ENCODE measurements around the gene STH. TPM values are rescaled to one million over a fixed set of nuclear protein-coding genes. Genes with fewer than 3 reads are reported as not detected.
"Not testable (repeated sequence)": the region's sequence is repeated elsewhere in the genome, so short reads cannot be mapped to it uniquely, and the experiment has no call there.

Gene STH
- polyA plus RNA-seq, 1 donor (not counting 4 experiments of a cell fraction or from before 2014, with no cell fraction given) = not detected

DNA sequence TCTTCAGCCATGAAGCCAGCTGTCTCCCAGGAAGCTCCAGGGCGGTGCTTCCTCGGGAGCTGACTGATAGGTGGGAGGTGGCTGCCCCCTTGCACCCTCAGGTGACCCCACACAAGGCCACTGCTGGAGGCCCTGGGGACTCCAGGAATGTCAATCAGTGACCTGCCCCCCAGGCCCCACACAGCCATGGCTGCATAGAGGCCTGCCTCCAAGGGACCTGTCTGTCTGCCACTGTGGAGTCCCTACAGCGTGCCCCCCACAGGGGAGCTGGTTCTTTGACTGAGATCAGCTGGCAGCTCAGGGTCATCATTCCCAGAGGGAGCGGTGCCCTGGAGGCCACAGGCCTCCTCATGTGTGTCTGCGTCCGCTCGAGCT, 14.1 kb downstream of the STH start:
- no peak overlapping the region for H2AFZ ChIP-seq (ENCODE audit: control insufficient read depth, low read length)
- TF ChIP-seq, protein P1, sequence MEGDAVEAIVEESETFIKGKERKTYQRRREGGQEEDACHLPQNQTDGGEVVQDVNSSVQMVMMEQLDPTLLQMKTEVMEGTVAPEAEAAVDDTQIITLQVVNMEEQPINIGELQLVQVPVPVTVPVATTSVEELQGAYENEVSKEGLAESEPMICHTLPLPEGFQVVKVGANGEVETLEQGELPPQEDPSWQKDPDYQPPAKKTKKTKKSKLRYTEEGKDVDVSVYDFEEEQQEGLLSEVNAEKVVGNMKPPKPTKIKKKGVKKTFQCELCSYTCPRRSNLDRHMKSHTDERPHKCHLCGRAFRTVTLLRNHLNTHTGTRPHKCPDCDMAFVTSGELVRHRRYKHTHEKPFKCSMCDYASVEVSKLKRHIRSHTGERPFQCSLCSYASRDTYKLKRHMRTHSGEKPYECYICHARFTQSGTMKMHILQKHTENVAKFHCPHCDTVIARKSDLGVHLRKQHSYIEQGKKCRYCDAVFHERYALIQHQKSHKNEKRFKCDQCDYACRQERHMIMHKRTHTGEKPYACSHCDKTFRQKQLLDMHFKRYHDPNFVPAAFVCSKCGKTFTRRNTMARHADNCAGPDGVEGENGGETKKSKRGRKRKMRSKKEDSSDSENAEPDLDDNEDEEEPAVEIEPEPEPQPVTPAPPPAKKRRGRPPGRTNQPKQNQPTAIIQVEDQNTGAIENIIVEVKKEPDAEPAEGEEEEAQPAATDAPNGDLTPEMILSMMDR (optimal IDR thresholded peaks at IDR 0.05 in 1 of 3, IDR thresholded peaks at IDR 0.05 in 1 of 3, conservative IDR thresholded peaks at IDR 0.05 in 1 of 3; ENCODE audit: extremely low read depth in 1 of 3, insufficient read depth in 2 of 3, low read length in 3 of 3) = no peak
- no peak for TF ChIP-seq EZH2 (IDR thresholded peaks at IDR 0.05; ENCODE audit: low read length)
- no peak for FAIRE-seq

DNA sequence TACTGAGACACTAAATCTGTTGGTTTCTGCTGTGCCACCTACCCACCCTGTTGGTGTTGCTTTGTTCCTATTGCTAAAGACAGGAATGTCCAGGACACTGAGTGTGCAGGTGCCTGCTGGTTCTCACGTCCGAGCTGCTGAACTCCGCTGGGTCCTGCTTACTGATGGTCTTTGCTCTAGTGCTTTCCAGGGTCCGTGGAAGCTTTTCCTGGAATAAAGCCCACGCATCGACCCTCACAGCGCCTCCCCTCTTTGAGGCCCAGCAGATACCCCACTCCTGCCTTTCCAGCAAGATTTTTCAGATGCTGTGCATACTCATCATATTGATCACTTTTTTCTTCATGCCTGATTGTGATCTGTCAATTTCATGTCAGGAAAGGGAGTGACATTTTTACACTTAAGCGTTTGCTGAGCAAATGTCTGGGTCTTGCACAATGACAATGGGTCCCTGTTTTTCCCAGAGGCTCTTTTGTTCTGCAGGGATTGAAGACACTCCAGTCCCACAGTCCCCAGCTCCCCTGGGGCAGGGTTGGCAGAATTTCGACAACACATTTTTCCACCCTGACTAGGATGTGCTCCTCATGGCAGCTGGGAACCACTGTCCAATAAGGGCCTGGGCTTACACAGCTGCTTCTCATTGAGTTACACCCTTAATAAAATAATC, 14.6 kb downstream of the STH start:
- H3K79me2 ChIP-seq (ENCODE audit: control insufficient read depth, insufficient read depth, low read length) = no peaks in the 10 kb centered on the region
- H3K9me3 ChIP-seq (ENCODE audit: control insufficient read depth, low read depth, low read length) = no peaks in the 10 kb centered on the region
- no peak overlapping the region for H3K4me3 ChIP-seq (ENCODE audit: control insufficient read depth in 2 of 3, extremely low read depth in 1 of 3, insufficient read depth in 2 of 3, low read depth in 1 of 3, low read length in 3 of 3)
- no peak overlapping the region for H3K27ac ChIP-seq (ENCODE audit: control insufficient read depth, insufficient read depth, low read length)
- dilution Hi-C loops (cut with MboI; ENCODE audit: extremely low pct_ligation_motif_present, low sequenced_read_pairs) = no loop called here
- no peak overlapping the region for H3K4me2 ChIP-seq (ENCODE audit: control insufficient read depth, extremely low read depth, insufficient read depth, low read depth, low read length)
- no peaks in the 10 kb centered on the region for H3K9me1 ChIP-seq (ENCODE audit: control insufficient read depth, extremely low read depth, insufficient read depth, low read length)
- no peak overlapping the region for H2AFZ ChIP-seq (ENCODE audit: control insufficient read depth, low read length)
- no peak for DNase-seq (ENCODE audit: low read depth, low spot score)
- FAIRE-seq = no peak
- no peak overlapping the region for H3K9ac ChIP-seq (ENCODE audit: control insufficient read depth, extremely low read depth, insufficient read depth, low read length)
- H3K36me3 ChIP-seq (ENCODE audit: control insufficient read depth in 2 of 2, extremely low read depth in 1 of 2, insufficient read depth in 2 of 2, low read length in 2 of 2) = no peaks in the 10 kb centered on the region
- peaks cover 3% of the 10 kb centered on the region for H3K27me3 ChIP-seq (ENCODE audit: control insufficient read depth, extremely low read depth, insufficient read depth, low read length)
- H4K20me1 ChIP-seq (ENCODE audit: control insufficient read depth, extremely low read depth, insufficient read depth, low read length) = no peaks in the 10 kb centered on the region
- no peaks in the 10 kb centered on the region for H3K4me1 ChIP-seq (ENCODE audit: control insufficient read depth, extremely low read depth, insufficient read depth, low read length)
- TF ChIP-seq, protein P1 (optimal IDR thresholded peaks at IDR 0.05 in 1 of 3, IDR thresholded peaks at IDR 0.05 in 1 of 3, conservative IDR thresholded peaks at IDR 0.05 in 1 of 3; ENCODE audit: extremely low read depth in 1 of 3, insufficient read depth in 2 of 3, low read length in 3 of 3) = no peak
- no peak for TF ChIP-seq EZH2 (IDR thresholded peaks at IDR 0.05; ENCODE audit: low read length)

More for the DNA sequence above, 14.1 kb downstream of the STH start:
- DNase-seq (ENCODE audit: low read depth, low spot score) = no peak
- dilution Hi-C loops (cut with MboI; ENCODE audit: extremely low pct_ligation_motif_present, low sequenced_read_pairs) = no loop called here
- no peaks in the 10 kb centered on the region for H3K79me2 ChIP-seq (ENCODE audit: control insufficient read depth, insufficient read depth, low read length)
- no peak overlapping the region for H3K27ac ChIP-seq (ENCODE audit: control insufficient read depth, insufficient read depth, low read length)
- no peaks in the 10 kb centered on the region for H3K36me3 ChIP-seq (ENCODE audit: control insufficient read depth in 2 of 2, extremely low read depth in 1 of 2, insufficient read depth in 2 of 2, low read length in 2 of 2)
- H3K9me1 ChIP-seq (ENCODE audit: control insufficient read depth, extremely low read depth, insufficient read depth, low read length) = no peaks in the 10 kb centered on the region
- H3K4me3 ChIP-seq (ENCODE audit: control insufficient read depth in 2 of 3, extremely low read depth in 1 of 3, insufficient read depth in 2 of 3, low read depth in 1 of 3, low read length in 3 of 3) = no peak overlapping the region
- no peaks in the 10 kb centered on the region for H3K9me3 ChIP-seq (ENCODE audit: control insufficient read depth, low read depth, low read length)
- no peak overlapping the region for H3K4me2 ChIP-seq (ENCODE audit: control insufficient read depth, extremely low read depth, insufficient read depth, low read depth, low read length)
- H4K20me1 ChIP-seq (ENCODE audit: control insufficient read depth, extremely low read depth, insufficient read depth, low read length) = no peaks in the 10 kb centered on the region
- no peaks in the 10 kb centered on the region for H3K4me1 ChIP-seq (ENCODE audit: control insufficient read depth, extremely low read depth, insufficient read depth, low read length)
- H3K9ac ChIP-seq (ENCODE audit: control insufficient read depth, extremely low read depth, insufficient read depth, low read length) = no peak overlapping the region
- H3K27me3 ChIP-seq (ENCODE audit: control insufficient read depth, extremely low read depth, insufficient read depth, low read length) = peaks cover 3% of the 10 kb centered on the region

DNA sequence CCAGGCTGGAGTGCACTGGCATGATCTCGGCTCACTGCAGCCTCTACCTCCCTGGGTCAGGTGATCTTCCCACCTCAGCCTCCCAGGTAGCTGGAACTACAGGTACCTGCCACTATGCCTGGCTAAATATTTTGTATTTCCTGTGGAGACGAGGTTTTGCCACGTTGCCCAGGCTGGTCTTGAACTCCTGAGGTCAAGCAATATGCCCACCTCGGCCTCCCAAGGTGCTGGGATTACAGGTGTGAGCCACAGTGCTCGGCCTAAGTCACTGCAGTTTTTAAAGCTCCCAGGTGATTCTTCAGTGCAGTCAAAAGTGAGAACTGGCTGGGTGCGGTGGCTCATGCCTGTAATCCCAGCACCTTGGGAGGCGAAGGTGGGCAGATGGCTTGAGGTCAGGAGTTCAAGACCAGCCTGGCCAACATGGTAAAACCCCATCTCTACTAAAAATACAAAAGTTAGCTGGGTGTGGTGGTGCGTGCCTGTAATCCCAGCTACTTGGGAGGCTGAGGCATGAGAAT, 20.4 kb downstream of the STH start:
- H3K9me3 ChIP-seq (ENCODE audit: control insufficient read depth, low read depth, low read length); FAIRE-seq; H3K36me3 ChIP-seq (ENCODE audit: control insufficient read depth in 2 of 2, extremely low read depth in 1 of 2, insufficient read depth in 2 of 2, low read length in 2 of 2); H3K9ac ChIP-seq (ENCODE audit: control insufficient read depth, extremely low read depth, insufficient read depth, low read length); H3K4me2 ChIP-seq (ENCODE audit: control insufficient read depth, extremely low read depth, insufficient read depth, low read depth, low read length); H3K4me1 ChIP-seq (ENCODE audit: control insufficient read depth, extremely low read depth, insufficient read depth, low read length); H3K9me1 ChIP-seq (ENCODE audit: control insufficient read depth, extremely low read depth, insufficient read depth, low read length); H3K27ac ChIP-seq (ENCODE audit: control insufficient read depth, insufficient read depth, low read length); H3K79me2 ChIP-seq (ENCODE audit: control insufficient read depth, insufficient read depth, low read length); H4K20me1 ChIP-seq (ENCODE audit: control insufficient read depth, extremely low read depth, insufficient read depth, low read length); DNase-seq (ENCODE audit: low read depth, low spot score); dilution Hi-C loops (cut with MboI; ENCODE audit: extremely low pct_ligation_motif_present, low sequenced_read_pairs); H3K4me3 ChIP-seq (ENCODE audit: control insufficient read depth in 2 of 3, extremely low read depth in 1 of 3, insufficient read depth in 2 of 3, low read depth in 1 of 3, low read length in 3 of 3); H3K27me3 ChIP-seq (ENCODE audit: control insufficient read depth, extremely low read depth, insufficient read depth, low read length); H2AFZ ChIP-seq (ENCODE audit: control insufficient read depth, low read length): not testable (repeated sequence)
